Neural cell (in vitro differentiated cells): Measurements from ENCODE around the gene SPECC1.
A peak's percentile ranks its signal among the peaks of the same experiment; 100 is the strongest.

Experiments used
- CTCF ChIP-seq: fragments of 450-650 bp; IDR thresholded peaks from 2 replicates; pipeline ENCODE4 v1.5.1; 2014; ENCODE audit warnings: antibody characterized with exemption, mild to moderate bottlenecking, moderate library complexity; ENCODE audit not compliant: poor library complexity, severe bottlenecking
- EP300 ChIP-seq: fragments of 450-650 bp; conservative IDR thresholded peaks from 2 replicates; pipeline ENCODE4 v1.6.1; 2014; ENCODE audit warnings: antibody characterized with exemption, mild to moderate bottlenecking, moderate library complexity; ENCODE audit not compliant: poor library complexity, severe bottlenecking
- EZH2 ChIP-seq: fragments of 200-600, 300-800 bp; shearing (Covaris generic), sonication (generic); IDR thresholded peaks from 2 replicates; pipeline ENCODE4 v1.6.1; 2014; ENCODE audit warnings: antibody characterized with exemption, low read length, borderline replicate concordance, mild to moderate bottlenecking; ENCODE audit not compliant: insufficient read depth, poor library complexity, severe bottlenecking
- RAD21 ChIP-seq: fragments of 450-650 bp; conservative IDR thresholded peaks from 2 replicates; pipeline ENCODE4 v1.6.1; 2014; ENCODE audit warnings: antibody characterized with exemption, mild to moderate bottlenecking, moderate library complexity
- SMC3 ChIP-seq: fragments of 450-650 bp; conservative IDR thresholded peaks from 2 replicates; pipeline ENCODE4 v1.6.1; 2014; ENCODE audit warnings: antibody characterized with exemption, mild to moderate bottlenecking, moderate library complexity; ENCODE audit not compliant: poor library complexity
- TAF1 ChIP-seq: IDR thresholded peaks from 2 replicates; pipeline ENCODE4 v1.6.1; 2012; ENCODE audit warnings: low read depth

DNA sequence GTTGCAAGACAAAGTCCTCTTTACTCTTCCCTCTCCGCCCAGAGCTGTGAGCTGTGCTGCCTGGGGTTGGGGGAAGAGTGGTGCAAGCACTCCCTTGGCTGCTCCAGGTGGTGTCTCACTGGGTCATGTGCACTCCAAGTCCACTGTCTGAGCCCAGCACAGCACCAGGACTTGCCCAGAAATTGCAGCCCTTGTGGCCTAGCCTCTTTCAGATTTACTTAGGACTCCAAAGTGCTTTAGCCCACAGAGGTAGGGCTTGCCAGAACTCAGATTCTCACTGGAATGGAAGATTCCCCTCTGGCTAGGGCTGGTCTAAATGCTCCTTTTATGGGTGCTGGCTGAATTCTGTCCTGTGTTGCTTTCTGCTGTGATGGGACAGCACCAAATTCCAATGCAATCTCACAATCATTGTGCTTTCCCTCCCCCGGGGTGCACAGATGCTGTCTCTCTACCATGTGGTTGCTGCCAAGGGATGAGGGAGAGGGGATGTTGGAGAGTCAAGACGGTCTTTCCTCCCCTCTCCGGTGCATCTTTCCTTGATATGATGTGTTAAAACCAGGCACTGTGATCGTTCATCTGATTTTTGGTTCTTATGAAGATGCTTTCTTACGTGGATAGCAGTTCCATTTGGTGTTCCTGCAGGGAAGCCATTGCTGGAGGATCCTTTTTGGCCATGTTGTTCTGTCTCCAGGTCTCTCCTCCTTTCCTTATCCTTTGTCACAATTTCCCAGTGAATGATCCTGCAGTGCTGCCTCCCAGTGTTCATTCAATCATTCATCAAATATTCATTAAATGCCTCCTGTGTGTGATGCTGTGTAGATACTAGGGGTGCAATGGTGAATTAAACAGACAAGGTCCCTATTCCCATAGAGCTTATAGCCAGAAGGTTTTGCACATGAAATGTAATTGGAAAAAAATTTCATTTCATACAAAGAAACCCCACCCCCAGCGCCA, 216.3 kb downstream of the SPECC1 start:
- TF ChIP-seq CTCF: peak; percentile 53
- no peak for TF ChIP-seq RAD21
- no peak for TF ChIP-seq EP300
- TF ChIP-seq TAF1: no peak
- TF ChIP-seq EZH2: no peak
- TF ChIP-seq SMC3: peak; percentile 46
